ENCODE data around the gene RNF123. TPM values are rescaled to one million over a fixed set of nuclear protein-coding genes. Genes with fewer than 3 reads are reported as not detected.
"Not testable (repeated sequence)": the region's sequence is repeated elsewhere in the genome, so short reads cannot be mapped to it uniquely, and the experiment has no call there.

Gene RNF123
- total RNA-seq, 2 donors from 2014 or later = 28.3 to 29.4 TPM

DNA sequence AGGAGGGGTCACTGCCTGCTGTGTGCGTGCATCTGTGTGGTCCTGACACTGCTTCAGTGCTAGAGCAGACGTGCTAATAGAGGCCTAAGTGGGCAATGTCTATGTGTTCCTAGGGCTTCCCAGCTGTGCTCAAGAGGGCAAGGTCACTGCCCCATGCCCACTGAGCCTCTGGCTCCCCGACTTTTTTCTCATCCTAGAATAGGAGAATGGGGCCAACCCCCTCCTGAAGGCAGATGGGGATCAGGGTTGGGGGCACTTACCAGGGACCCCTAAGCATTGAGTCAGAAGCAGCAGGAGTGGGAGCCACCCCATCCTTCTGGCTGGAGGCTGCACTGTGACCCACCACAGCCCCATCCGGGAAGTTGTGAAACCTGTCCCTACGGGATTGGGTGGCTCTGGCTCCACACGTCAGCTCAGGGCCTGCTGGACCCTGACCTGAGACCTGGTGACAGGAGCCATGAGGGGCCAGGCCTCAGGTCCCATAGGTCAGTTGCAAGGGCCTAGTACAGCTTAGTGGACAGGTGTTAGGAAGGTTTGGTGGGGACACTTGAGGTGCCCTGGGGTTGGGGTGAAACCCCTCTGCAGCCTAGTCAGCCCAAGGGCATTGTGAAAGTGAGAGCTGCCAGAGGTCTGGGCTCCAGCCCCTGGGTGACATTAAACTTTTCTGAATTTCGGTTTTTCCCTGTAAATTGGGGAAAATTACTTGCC, 865 bp upstream of the RNF123 start:
- not testable (repeated sequence) for H3K27me3 ChIP-seq (replicated peaks; ENCODE audit: insufficient read depth); DNase-seq (ENCODE audit: low spot score); H3K36me3 ChIP-seq; H3K9me3 ChIP-seq; ATAC-seq (ENCODE audit: insufficient number of reproducible peaks, low FRiP score, low read depth)
- Histone ChIP-seq H3K27ac (peak overlapping the region; percentile 64 to 71), H3K4me3 (peak overlapping the region; percentile 94), H3K4me1 (ENCODE audit: control insufficient read depth in 1 of 2, low read depth in 2 of 2) (peaks cover 17 to 31% of the 10 kb centered on the region in 2 donors)

DNA sequence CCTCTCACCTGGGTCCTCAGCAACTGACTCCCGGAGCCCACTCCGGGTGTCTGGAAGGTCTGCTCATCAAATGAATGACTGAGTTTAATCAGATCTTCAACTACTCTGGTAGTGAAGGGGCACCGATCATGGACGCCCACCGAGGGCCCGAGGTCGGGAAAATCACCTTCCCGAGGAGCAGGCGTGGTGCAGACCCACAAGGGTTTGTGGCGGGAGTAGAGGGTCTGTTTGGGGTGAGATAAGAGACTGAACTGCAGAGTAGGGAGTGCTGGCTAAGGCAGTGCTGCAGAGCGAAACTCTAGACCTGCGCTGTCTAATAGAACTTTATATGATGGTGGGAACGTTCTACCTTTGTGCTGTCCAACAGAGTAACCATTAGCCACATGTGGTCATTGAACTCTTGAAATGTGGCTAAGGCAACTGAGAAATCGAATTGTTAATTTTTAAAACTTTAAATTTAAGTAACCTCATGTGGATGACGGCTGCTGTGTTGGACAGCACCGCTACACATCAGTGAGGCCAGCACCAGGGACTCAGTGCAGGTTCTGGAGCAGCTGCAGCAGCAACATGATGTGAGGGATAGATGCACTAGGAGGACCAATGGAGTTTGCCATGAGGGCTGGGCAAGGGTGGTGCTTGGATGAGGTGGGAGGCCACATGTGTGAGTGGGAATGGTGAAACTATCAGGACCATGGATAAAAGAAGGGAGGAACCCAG, 709 bp downstream of the RNF123 start:
- Histone ChIP-seq H3K4me1 (ENCODE audit: control insufficient read depth in 1 of 2, low read depth in 2 of 2) (peaks cover 17 to 31% of the 10 kb centered on the region in 2 donors), H3K27ac (peak overlapping the region; percentile 53 to 64), H3K4me3 (peak overlapping the region; percentile 94)
- not testable (repeated sequence) for H3K9me3 ChIP-seq; H3K36me3 ChIP-seq; H3K27me3 ChIP-seq (replicated peaks; ENCODE audit: insufficient read depth); ATAC-seq (ENCODE audit: insufficient number of reproducible peaks, low FRiP score, low read depth); DNase-seq (ENCODE audit: low spot score)

DNA sequence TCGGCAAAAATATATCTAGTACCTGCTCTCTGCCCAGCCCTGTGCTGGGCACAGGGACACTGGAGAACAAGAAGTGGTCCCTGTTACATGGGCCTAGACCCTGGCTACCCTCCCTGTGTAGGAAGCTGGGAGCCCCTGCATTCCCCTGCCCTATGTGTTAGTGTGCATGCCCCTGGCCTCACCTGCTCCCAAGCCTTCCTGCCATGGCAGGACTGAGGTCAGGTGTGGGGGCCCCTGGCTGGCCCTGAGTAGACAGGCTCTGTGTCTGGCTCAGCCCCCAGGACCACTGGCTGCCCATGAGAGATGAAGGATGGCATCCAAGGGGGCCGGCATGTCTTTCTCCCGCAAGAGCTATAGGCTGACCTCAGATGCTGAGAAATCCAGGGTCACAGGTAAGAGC, 1.5 kb downstream of the RNF123 start:
- not testable (repeated sequence) for DNase-seq (ENCODE audit: low spot score); H3K9me3 ChIP-seq; H3K4me3 ChIP-seq; H3K27me3 ChIP-seq (replicated peaks; ENCODE audit: insufficient read depth); ATAC-seq (ENCODE audit: insufficient number of reproducible peaks, low FRiP score, low read depth); H3K27ac ChIP-seq; H3K36me3 ChIP-seq
- peaks cover 17 to 31% of the 10 kb centered on the region in 2 donors for H3K4me1 ChIP-seq (ENCODE audit: control insufficient read depth in 1 of 2, low read depth in 2 of 2)

DNA sequence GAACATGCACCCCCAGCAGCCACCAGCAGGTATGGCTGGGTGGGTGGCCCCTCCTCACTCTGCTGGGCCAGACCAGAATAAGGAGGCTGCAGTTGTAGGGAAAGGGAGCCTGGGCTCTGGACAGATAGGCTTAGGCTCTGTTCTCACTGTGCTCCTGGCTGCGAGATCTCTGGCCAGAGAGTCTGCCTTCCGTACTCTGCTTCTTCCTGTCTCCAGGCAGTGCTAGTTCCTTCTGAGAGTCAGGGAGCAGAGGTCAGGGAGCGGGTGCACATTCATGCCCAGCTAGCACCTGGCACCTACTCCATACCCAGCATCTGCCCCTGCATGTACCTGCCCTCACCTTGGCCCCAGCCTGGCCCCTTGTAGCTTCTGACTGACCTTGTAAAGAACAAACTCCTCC, 2.1 kb downstream of the RNF123 start:
- DNase-seq (ENCODE audit: low spot score); H3K4me3 ChIP-seq; H3K9me3 ChIP-seq; H3K27ac ChIP-seq; H3K27me3 ChIP-seq (replicated peaks; ENCODE audit: insufficient read depth); H3K36me3 ChIP-seq; ATAC-seq (ENCODE audit: insufficient number of reproducible peaks, low FRiP score, low read depth): not testable (repeated sequence)
- H3K4me1 ChIP-seq (ENCODE audit: control insufficient read depth in 1 of 2, low read depth in 2 of 2) = peaks cover 17 to 31% of the 10 kb centered on the region in 2 donors

DNA sequence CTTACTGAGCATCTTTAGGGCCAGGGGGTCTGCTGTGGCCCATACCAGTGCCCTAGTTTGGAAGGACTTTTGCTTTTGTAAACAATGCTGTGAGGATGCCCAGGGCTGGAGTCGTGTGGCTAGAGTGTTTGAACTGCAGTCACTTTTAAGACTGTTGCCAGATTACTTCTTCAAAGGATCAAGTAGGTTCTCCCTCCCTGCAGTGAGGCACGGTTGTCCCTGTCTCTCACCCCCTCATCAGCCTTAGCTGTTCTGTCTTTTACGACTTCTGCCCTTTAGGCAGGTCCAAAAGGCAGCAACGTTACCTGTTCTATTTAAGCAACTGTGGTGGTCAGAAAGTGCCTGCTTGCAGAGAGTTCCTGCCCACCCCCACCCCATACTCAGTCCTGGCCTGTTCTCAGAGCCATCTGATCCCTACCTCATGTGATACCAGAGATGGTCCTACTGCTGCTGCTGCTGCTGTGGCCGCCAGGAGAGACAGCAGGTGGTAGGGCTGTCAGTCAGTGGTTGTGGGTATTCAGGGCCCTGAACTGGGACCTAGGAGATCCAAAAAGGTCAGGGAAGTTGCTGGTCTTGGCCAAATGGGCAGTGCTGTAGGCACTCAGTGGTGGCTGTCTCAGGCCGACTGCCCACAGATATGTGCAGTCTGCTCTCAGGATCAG, 5.2 kb downstream of the RNF123 start:
- ATAC-seq (ENCODE audit: insufficient number of reproducible peaks, low FRiP score, low read depth) = not testable (repeated sequence)

DNA sequence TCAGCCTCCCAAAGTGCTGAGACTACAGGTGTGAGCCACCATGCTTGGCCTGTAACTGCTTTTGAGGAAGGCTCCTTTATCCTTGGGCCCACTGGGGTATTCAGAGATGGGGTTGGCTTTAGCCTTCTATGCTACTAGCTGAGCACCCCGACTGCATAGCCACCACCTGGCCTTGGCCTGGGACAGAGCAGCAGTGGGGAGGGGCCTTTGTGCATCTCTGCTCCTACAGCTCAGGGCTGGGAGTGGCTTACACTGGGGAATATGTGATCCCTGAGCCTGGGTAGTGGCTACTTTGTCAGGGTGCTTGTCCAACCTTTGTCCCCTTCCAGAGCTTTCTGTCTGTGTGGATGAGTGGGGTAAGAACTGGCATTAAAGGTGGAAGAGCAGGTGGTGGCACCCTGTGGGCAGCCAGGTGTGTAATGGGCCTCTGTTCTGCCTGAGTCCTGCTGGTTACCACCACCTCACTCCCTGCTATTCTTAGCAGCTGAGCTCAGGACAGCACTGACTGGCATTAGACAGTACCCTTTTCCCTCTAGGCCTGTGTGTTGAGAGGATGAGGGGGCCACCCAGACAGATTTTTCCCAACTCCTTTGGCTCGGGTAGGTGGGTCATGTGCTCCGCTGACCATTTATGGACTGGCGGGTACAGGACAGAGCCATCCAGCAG, 6.1 kb downstream of the RNF123 start:
- DNase-seq (ENCODE audit: low spot score); H3K27ac ChIP-seq; H3K27me3 ChIP-seq (replicated peaks; ENCODE audit: insufficient read depth); H3K9me3 ChIP-seq; H3K36me3 ChIP-seq; H3K4me3 ChIP-seq; ATAC-seq (ENCODE audit: insufficient number of reproducible peaks, low FRiP score, low read depth): not testable (repeated sequence)
- H3K4me1 ChIP-seq (ENCODE audit: control insufficient read depth in 1 of 2, low read depth in 2 of 2) = peaks cover 5 to 12% of the 10 kb centered on the region in 2 donors

More for the DNA sequence above, 5.2 kb downstream of the RNF123 start:
- H3K4me3 ChIP-seq; H3K36me3 ChIP-seq; H3K27me3 ChIP-seq (replicated peaks; ENCODE audit: insufficient read depth); DNase-seq (ENCODE audit: low spot score); H3K9me3 ChIP-seq; H3K27ac ChIP-seq: not testable (repeated sequence)
- peaks cover 11 to 20% of the 10 kb centered on the region in 2 donors for H3K4me1 ChIP-seq (ENCODE audit: control insufficient read depth in 1 of 2, low read depth in 2 of 2)

DNA sequence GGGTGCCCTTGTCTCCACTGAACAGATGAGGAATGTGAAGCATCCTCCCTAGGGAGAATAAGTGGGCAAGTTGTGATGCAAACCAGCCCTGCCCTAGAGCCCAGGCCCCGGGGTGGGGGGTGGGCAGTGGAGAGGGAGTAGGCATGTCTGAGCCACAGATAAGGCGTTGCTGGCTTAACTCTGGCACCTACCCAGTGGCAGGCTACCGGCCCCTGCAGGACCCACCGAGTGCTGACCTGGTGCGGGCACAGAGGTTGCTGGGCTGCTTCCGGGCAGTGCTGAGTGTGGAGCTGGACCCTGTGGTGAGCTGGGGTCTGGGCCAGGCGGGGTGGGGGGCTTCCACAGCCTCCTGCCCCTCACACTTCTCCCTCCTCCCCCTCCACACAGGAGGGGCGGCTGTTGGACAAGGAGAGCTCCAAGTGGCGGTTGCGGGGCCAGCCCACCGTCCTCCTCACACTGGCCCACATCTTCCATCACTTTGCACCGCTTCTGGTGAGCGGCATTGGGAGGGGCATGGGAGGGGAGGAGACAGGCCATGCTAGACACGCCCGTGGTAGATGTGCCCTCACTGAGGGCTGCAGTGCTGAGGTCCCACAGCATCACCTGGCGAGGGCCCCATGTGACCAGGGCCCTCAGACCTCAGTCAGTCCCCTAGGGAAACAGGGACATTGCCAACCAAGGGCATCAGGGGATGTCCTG, 10.1 kb downstream of the RNF123 start:
- H3K27me3 ChIP-seq (replicated peaks; ENCODE audit: insufficient read depth) = no peaks in the 10 kb centered on the region
- DNase-seq (ENCODE audit: low spot score) = no peak
- H3K27ac ChIP-seq = no peak overlapping the region
- ATAC-seq (ENCODE audit: insufficient number of reproducible peaks, low FRiP score, low read depth) = no peak
- H3K4me1 ChIP-seq (ENCODE audit: control insufficient read depth in 1 of 2, low read depth in 2 of 2) = no peaks in the 10 kb centered on the region
- H3K36me3 ChIP-seq = peaks cover 24% of the 10 kb centered on the region
- TF ChIP-seq, protein P1, sequence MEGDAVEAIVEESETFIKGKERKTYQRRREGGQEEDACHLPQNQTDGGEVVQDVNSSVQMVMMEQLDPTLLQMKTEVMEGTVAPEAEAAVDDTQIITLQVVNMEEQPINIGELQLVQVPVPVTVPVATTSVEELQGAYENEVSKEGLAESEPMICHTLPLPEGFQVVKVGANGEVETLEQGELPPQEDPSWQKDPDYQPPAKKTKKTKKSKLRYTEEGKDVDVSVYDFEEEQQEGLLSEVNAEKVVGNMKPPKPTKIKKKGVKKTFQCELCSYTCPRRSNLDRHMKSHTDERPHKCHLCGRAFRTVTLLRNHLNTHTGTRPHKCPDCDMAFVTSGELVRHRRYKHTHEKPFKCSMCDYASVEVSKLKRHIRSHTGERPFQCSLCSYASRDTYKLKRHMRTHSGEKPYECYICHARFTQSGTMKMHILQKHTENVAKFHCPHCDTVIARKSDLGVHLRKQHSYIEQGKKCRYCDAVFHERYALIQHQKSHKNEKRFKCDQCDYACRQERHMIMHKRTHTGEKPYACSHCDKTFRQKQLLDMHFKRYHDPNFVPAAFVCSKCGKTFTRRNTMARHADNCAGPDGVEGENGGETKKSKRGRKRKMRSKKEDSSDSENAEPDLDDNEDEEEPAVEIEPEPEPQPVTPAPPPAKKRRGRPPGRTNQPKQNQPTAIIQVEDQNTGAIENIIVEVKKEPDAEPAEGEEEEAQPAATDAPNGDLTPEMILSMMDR (IDR thresholded peaks at IDR 0.05) = no peak
- H3K9me3 ChIP-seq = no peaks in the 10 kb centered on the region
- no peak overlapping the region for H3K4me3 ChIP-seq

Measured in thoracic aorta (tissue), 2 donors.